HG02885 (cell line): ENCODE measurements around the gene TNFSF10.
A peak's percentile ranks its signal among the peaks of the same experiment; 100 is the strongest.

ENCODE experiments used
- ATAC-seq: cut with Tn5 transposase; IDR thresholded peaks from one replicate; pipeline ENCODE4 v1.9.1; 2021; ENCODE audit warnings: mild to moderate bottlenecking; ENCODE audit not compliant: unreplicated experiment, poor library complexity

TNFSF10 gene

DNA sequence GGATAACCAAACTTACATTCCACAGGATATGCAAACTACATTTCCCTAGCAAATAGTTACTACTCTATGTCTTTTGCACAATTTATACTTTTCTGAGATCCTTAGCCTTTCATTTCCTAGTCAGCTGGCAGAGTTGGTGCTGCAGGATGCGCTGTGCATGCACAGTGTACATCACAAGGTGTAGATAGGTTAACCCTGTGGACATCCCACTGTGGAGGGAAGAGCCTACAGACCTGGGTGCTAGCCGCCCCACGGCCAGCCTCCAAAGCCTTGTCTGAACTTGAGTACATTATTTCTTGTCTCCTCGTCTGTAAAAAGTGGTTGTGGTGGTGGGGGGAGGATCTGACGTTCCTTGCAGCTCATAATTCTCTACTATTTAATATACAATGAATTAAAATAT is 3.5 kb downstream of the TNFSF10 start:
- no peak for ATAC-seq

DNA sequence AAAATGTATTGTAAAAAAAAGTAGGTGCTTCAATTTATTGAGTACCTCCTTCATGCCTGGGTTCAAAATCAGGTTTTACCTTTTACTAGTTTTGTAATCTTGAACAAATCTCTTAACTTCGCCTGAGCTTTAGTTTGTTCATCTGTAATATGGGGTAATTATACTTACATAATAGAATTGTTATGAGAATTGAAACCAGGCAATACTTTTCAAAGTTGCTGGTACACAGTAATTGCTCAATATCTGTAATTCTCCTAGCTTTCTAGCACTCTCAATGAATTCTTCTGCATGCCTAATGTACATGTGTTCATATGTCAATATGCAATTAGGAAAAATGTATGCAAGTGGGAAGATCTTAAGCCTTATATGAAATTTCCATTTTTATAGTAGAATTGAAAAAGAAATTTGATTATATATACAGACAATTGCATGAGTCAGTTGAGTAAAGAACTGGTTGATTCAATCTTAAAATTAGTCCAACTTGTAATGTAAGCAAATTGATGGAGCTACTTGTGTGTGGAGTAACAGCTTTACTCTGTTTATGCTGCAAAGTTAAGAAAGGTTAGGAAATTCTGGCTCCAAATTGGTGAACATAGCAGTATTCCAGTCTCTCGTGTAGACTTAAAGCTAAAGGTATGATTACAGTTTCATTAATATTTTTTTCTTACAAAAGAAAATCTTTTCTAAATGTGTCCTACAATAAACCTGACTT is 4.1 kb downstream of the TNFSF10 start:
- ATAC-seq: no peak

DNA sequence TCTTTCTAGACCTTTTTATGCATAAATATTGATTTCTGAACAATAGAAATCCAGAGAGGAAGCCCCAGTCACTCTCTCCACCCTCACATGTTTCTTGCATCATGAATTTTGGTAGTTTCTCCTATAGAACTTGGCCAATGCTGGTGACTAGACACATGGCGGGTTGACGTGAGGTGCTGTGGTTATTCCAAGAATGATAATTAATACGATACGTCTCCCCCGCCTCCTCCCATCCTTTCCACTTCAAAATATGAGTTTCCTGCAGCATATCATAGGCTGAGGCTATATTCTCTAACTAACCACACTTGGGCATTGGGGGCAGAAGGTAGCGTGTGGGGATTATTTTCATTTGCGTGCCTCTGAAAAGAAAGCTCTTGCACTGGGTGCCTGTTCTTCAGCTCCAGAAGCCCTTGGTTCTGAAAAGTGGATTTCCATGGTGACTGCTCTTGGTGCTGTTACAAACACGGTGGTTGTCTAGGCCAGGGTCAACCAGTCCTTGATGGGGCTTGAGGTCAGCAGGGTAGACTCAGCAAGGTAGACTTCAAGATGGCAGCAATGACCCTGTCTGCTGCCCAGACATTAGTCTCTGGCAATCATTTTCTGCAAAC is 5.3 kb downstream of the TNFSF10 start:
- no peak for ATAC-seq

DNA sequence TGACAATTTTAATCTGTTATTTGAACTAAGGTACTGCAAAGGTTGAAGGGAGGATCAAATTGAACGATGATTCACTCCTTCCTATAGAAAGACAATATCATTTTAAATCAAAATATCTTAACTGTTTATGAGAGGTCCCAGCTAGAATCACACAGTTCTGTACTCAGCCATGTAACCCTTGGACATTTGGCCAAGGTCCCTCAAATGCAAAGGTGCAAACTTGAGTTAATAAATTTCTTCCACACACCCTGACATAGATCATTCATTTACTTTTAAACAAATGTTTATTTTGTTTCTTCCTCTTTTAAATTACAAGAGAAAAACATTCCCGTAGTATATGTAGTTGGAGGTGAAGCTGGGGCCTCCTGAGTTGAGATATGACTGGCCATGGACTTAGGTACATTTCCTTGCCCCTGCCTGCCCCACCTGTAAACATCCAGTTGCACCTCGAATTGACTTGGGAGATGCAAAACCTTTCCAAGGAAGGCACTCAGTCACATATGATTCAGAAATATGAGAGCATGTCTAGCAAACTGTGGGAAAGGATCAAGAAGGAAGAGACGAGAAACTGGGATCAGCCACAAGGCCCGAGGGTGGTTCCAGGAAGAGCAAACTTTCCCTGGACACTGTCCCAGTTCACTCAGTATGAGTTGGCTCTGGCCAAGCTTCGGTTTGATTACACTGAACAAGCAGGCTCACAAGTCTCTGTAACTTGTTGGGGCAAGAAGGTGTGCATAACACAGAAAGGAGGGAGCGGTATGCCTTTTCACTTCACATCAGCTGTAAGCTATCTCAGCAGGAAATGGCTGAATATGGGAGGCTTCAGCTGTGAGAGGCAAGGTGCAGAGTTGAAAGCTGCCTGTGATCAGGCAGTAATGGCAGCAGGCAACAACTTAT is 6.7 kb downstream of the TNFSF10 start:
- no peak for ATAC-seq

DNA sequence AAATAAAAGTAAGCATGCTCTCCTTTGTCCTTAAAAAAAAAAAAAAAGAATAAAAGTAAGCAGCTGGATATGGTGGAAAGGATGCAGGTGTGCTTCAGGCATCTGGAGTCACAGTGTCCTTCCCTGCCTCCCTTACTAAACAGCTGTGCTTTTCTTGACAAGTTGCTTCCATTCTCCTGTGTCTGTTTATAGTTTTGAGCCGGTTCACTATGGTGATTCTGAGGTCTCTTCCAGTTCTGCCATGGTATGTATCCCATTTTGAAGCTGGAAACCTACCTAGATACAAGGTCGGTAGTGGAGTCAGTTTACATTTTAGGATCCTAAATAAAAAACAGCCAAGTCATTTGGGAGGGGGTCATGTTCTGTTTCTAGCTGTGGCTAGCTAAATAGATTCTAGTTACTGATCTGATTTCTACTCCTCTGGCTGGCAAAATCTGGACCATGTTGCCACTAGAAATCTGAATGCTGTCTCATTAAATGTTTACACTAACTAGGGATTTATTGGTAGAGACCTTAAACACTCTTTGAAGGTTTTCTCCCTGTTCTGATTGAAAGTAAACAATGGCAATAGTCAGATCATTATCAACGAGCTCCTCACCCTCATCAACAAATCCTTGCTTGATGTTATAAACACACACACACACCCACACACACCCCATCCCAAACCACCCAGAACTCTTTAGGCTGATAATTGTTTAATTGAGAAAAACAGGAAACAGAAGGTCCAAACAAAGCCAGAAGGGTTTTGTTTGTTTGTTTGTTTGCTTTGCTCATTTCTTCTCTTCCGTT is 7.9 kb downstream of the TNFSF10 start:
- no peak for ATAC-seq

DNA sequence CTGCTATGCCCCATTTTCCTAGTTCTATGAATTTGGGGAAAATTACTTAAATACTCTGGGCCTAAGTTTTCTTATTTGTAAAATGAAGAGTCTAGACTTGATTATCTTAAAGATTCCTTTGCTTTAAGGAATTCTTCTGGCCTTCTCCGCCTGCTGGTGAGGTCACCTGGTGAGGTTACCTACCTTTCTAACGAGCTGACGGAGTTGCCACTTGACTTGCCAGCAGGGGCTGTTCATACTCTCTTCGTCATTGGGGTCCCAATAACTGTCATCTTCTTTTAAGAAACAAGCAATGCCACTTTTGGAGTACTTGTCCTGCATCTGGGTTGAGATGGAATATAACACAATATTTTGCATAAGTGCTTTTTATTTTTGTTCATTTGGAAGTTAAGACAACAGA is 8.6 kb downstream of the TNFSF10 start:
- no peak for ATAC-seq

DNA sequence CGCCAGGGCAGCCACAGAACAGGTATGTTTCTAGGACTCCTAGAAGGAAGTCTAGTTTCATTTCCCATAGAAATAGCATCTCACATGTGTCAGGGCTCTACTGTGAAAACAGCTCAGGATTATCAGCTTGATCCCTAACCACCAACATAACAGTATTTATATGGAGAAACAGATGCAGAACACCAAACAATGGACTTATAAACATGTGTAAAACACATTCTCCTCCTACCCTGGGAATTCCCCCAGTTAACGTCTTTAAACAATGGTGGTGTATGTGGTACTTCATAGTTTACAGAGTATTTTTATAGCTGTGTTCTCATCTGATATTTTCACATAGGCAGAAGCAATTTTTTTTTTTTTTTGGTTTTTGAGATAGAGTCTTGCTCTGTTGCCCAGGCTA is 9.7 kb downstream of the TNFSF10 start:
- no peak for ATAC-seq

DNA sequence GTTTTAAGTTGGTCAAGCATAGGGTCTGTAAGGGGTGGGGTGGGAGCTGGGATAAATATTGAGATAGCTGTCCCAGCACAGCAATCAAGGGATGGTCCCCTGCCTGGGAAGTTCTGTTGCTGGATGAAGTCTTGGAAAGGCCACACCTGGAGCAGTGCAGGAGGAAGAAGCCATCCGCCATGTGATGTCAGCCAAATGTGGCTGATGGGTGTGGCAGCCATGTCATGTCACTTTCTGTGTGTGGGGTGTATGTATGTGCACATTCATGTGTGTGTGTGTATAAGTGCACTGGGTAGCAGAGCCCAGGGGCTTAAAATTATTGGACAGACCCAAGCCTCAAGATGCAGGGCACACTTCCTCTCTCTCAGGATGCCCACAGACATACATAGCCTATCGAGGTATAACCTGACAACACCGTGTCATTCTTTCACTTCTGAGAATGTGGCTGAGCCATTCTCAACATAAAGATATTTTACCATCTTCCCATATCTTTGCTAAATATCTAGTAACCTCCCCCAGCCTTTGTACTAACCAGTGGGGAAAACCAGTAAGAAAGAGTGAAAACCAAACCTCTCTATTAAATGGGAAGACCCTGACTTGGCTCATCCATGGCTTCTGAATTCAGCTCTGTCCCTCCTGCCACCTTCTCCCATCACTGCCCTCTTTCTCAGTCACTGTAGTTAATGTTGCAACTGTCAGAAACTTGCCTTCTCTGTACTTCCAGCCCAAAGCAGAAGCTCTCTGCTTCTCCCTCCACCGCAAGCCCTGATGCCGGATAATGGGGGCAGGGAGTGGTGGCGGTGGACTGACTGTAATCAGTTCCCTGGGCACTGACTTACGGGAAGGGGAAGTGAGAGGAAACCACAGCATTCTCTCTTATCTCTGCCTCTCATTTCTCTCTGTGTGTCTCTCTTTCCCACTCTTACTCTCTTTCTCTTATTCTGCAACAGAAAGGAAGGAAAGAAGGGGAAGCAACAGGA is 11.2 kb downstream of the TNFSF10 start:
- peak; percentile 81 for ATAC-seq

DNA sequence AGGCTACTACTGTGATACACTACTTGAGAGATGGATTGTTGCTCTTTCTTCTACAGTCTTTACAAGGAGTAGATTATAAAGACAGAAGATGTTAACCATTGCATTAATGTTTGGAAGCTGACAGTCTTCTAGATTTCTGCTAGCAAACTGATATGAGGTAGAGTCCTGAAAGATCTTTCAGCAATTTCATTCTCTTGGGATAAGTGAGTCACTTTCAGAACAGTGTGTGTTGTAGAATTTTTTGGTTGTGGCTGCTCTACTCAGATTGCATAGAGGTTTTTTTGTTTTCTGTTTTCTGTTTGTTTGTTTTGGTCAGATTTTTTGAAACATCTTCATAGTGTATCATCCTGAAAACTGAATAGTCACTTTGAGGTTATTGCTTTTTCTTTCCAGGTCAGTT is 17.1 kb downstream of the TNFSF10 start:
- no peak for ATAC-seq

DNA sequence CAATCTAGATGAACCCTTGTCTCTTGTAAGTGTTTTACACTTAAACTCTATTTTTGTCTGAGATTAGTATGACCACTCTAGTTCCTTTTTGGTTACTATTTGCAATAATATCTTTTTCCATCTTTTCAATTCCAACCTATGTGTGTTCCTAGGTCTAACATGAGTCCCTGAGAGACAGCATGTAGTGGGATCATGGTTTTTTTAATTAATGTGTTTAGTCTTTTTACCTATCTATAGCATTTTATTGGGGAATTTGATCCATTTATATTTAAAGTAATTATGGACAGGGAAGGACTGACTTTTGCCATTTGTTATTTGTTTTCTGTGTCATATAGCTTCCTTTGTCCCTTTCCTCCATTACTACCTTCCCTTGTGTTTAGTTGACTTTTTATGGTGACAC is 21.7 kb downstream of the TNFSF10 start:
- ATAC-seq: no peak

DNA sequence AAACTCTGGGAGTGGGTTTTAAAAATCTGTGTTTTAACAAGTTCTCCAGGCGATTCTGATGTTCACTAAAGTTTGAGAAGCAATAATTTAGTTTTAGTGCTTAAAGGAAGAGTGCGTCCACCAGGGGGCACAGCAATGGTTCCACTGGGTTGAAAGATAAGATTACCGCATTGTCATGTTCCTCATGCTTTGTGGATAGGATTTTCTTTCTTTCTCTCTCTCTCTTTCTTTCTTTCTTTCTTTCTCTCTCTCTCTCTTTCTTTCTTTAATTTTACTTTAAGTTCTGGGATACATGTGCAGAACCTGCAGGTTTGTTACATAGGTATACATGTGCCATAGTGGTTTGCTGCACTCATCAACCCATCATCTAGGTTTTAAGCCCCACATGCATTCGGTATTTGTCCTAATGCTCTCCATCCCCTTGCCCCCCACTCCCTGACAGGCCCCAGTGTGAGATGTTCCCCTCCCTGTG is 33.0 kb downstream of the TNFSF10 start:
- ATAC-seq: peak; percentile 81

DNA sequence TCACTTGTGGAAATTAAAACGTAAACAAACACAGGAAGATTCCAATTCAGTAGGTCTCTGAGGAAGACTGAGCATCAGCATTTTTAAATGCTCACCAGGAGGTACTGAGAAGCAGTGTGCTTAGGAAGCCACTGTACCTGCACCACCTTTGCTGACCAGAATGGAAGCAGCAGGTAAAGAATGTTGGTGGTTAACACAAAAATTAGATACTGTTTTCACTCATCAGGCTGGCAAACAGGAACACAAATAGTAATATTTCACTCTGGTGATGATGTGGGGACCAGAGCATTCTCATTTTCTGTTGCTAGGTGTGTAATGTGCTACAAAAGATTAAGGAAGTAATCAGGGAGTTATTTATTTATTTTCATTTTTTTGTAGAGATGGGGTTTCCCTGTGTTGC is 45.1 kb downstream of the TNFSF10 start:
- ATAC-seq: no peak

DNA sequence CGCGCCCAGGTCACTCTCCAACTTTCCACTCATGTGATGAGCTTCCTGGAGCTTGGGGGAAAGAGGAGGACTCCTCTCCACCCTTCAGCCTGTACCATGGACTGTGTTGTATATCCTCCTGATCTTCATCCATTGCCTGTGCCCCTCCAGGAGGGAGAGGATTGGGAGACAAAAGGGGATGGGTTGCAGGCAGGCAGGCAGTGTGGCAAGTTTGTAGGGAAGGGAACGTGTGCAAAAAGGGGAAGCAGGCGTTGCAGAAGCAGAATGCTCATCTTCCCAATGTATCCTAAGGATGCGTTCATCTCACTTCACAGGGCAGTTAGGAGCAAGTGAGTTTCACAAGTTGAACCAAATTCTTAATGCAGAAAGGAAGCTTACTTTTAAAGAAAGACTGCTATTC is 46.9 kb downstream of the TNFSF10 start:
- ATAC-seq: no peak

DNA sequence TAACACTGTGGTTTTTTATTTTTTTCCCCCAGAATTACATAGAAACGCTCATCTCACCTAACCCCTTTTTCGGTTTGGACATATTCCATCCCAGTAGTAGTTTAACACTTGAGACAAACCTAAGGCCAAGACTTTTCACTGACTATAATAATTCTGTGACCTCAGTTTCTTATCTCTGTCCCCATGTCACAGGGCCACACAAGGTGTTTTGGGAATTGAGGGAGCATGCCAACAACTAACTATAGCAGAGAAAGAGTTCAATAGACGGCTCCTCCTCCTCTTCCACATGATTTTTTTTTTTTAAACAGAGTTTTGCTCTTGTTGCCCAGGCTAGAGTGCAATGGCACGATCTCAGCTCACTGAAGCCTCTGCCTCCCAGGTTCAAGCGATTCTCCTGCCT is 47.5 kb downstream of the TNFSF10 start:
- no peak for ATAC-seq

DNA sequence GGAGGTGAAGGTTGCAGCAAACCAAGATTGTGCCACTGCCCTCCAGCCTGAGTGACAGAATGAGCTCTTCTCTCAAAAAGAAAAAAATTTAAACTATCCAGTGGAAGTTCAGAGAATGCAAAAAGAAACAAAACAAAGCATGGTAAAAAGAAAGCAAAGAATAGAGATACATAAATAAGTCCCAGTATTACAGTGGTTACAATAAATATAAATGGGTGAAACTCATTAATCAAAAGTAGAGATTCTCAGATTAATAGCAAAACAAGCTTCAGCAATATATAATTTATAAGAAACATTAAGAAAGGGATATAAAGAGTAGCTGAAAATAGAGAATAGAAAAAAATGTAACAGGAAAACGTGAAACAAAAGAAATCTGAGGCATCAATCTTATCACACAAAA is 51.3 kb downstream of the TNFSF10 start:
- ATAC-seq: no peak

DNA sequence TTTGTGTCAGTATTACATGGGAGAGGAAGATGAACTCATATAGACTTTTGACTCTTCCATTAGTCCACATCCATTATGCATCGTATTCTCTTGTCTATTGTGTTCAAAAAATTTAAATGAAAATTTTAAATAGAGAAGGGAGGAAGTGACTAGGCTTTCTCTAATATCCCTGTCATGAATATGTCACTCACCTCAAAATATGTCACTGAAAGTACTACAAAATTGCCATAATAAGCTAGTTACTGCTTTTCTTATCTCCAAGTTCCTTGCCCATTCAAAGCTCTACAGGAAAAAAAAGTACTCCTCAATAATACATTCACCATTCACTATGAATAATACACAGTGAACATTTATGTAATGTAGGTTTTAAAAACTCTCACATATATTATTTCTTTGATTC is 52.6 kb downstream of the TNFSF10 start:
- no peak for ATAC-seq

DNA sequence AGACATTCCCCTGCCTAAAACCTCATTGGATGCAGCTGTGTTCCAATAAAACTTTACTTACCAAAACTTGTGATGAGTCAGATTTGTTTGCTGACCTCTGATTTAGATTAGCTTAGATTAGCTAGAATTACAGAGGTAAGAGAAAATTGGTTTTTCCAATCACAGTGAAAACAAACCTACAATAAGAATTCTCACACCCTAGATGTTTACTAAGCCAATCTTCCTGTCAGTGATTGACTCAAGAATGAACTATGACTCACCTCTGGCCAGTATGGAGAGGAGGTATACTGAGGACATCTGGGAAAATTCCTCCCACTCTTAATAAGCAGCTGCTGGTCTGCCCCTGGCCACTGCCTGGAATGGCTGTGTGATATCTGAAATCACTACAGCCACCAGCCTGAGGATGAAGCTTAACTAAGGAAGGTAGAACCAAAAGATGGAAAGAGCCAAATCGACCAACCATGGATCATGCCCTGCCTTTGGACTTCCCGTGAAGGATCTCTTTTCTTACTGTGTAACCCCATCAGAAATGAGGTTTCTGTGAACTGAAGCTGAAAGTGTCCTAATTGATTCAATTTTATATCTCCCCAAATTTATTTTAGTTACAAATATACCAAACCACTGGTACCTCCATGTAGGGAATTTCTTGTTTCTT is 55.9 kb downstream of the TNFSF10 start:
- ATAC-seq: no peak

DNA sequence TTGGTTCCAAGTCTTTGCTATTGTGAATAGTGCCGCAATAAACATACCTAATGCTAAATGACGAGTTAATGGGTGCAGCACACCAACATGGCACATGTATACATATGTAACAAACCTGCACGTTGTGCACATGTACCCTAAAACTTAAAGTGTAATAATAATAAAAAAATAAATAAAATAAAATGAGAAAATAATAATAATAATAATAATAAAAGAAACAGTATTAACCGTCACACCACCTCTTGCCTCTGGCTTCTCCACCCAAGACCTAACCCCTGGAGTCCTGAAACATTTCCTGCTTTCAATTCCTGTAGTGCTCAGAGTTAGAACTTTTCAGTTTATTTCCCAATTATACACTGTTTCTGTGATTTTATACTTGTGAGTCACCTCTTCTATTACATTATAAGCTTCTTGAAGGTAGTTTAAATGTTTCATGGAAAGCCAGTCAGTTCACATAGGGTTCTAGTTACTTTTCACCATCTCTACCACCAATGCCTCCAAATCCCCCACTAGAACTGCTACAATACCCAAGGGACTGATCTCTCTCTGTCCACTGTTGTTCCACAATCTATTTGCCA is 56.6 kb downstream of the TNFSF10 start:
- ATAC-seq: no peak
